PFSK-1 (cell line): ENCODE results near the gene NDUFAF3.

Experiments used
- FOXP2 ChIP-seq: optimal IDR thresholded peaks from 2 replicates; pipeline ENCODE3; 2011; ENCODE audit warnings: borderline replicate concordance, control low read depth, inconsistent platforms; ENCODE audit not compliant: insufficient read depth; ENCODE audit errors: extremely low read length, extremely low read depth
- POLR2AphosphoS5 ChIP-seq: IDR thresholded peaks from 2 replicates; pipeline ENCODE4 v1.6.1; 2012; ENCODE audit warnings: low read depth, mild to moderate bottlenecking, control low read depth, low read length, moderate library complexity
- REST ChIP-seq, 2 experiments: IDR thresholded peaks; 2 replicates each; pipeline versions ENCODE4 v1.6.1 to v1.8.0; 2011 to 2012; ENCODE audit warnings: low read depth in 2 of 2, low read length in 2 of 2, control low read depth in 1 of 2, inconsistent platforms in 1 of 2, mild to moderate bottlenecking in 1 of 2, moderate library complexity in 1 of 2; ENCODE audit not compliant: insufficient read depth in 1 of 2
- SIN3A ChIP-seq: IDR thresholded peaks from 2 replicates; pipeline ENCODE4 v1.6.1; 2012; ENCODE audit warnings: mild to moderate bottlenecking, low read length, moderate library complexity, borderline replicate concordance; ENCODE audit not compliant: insufficient read depth
- TAF1 ChIP-seq: IDR thresholded peaks from 2 replicates; pipeline ENCODE4 v1.6.1; 2012; ENCODE audit warnings: low read length, control low read depth, borderline replicate concordance; ENCODE audit not compliant: insufficient read depth

NDUFAF3 gene

GRCh38 chr3:49012441-49013017 is 9.4 kb upstream of the NDUFAF3 start:
- TF ChIP-seq TAF1 (no peak), REST (IDR thresholded peaks at IDR 0.05; ENCODE audit: insufficient read depth in 1 of 2, low read depth in 2 of 2, low read length in 2 of 2) (no peak), POLR2AphosphoS5 (no peak), SIN3A (no peak), FOXP2 (no peak)

GRCh38 chr3:49013113-49013737 is 8.7 kb upstream of the NDUFAF3 start:
- TF ChIP-seq FOXP2 = no peak
- no peak for TF ChIP-seq TAF1
- TF ChIP-seq REST (IDR thresholded peaks at IDR 0.05; ENCODE audit: insufficient read depth in 1 of 2, low read depth in 2 of 2, low read length in 2 of 2) = no peak
- TF ChIP-seq POLR2AphosphoS5 = no peak
- no peak for TF ChIP-seq SIN3A

- no peak for TF ChIP-seq TAF1
- no peak for TF ChIP-seq SIN3A
- no peak for TF ChIP-seq FOXP2
- TF ChIP-seq POLR2AphosphoS5 = no peak
- no peak for TF ChIP-seq REST (IDR thresholded peaks at IDR 0.05; ENCODE audit: insufficient read depth in 1 of 2, low read depth in 2 of 2, low read length in 2 of 2)
Observed at GRCh38 chr3:49013738-49014660, 7.9 kb upstream of the NDUFAF3 start.

- no peak for TF ChIP-seq SIN3A
- no peak for TF ChIP-seq POLR2AphosphoS5
- no peak for TF ChIP-seq REST (IDR thresholded peaks at IDR 0.05; ENCODE audit: insufficient read depth in 1 of 2, low read depth in 2 of 2, low read length in 2 of 2)
- TF ChIP-seq FOXP2 = no peak
- no peak for TF ChIP-seq TAF1
Observed at GRCh38 chr3:49015072-49015471, 6.8 kb upstream of the NDUFAF3 start.
